HEK293 (cell line): ENCODE measurements around the gene LRRC46.

Experiments used
- CTCF ChIP-seq: fragments of 450-650 bp; formaldehyde crosslinking; IDR thresholded peaks from 2 replicates; pipeline ENCODE4 v1.5.1; 2016; ENCODE audit warnings: missing biosample characterization, missing genetic modification characterization
- KLF17 ChIP-seq: fragments of 450-650 bp; formaldehyde crosslinking; IDR thresholded peaks from 2 replicates; pipeline ENCODE4 v1.5.1; 2016; ENCODE audit warnings: missing biosample characterization, missing genetic modification characterization
- ZNF175 ChIP-seq: fragments of 450-650 bp; formaldehyde crosslinking; IDR thresholded peaks from 2 replicates; pipeline ENCODE4 v1.5.1; 2016; ENCODE audit warnings: missing biosample characterization, missing genetic modification characterization
- ZNF510 ChIP-seq: fragments of 450-650 bp; formaldehyde crosslinking; IDR thresholded peaks from 2 replicates; pipeline ENCODE4 v1.5.1; 2018; ENCODE audit warnings: mild to moderate bottlenecking, missing genetic modification characterization, missing biosample characterization; ENCODE audit not compliant: insufficient replicate concordance
- ZNF580 ChIP-seq: fragments of 450-650 bp; formaldehyde crosslinking; IDR thresholded peaks from 2 replicates; pipeline ENCODE4 v1.5.1; 2016; ENCODE audit warnings: missing biosample characterization, missing genetic modification characterization

- no peak for TF ChIP-seq ZNF510
- TF ChIP-seq ZNF175 (tag by site-specific recombination), result no peak
- TF ChIP-seq KLF17, result no peak
- no peak for TF ChIP-seq CTCF (tag by site-specific recombination)
- TF ChIP-seq ZNF580 (tag by site-specific recombination), result no peak
These were observed 31.4 kb downstream of the LRRC46 start for GRCh38 chr17:47862621-47863440.
